ENCODE measurements around the gene ANKRD33.
"Not testable (repeated sequence)": the region's sequence is repeated elsewhere in the genome, so short reads cannot be mapped to it uniquely, and the experiment has no call there.

The ANKRD33 gene

DNA sequence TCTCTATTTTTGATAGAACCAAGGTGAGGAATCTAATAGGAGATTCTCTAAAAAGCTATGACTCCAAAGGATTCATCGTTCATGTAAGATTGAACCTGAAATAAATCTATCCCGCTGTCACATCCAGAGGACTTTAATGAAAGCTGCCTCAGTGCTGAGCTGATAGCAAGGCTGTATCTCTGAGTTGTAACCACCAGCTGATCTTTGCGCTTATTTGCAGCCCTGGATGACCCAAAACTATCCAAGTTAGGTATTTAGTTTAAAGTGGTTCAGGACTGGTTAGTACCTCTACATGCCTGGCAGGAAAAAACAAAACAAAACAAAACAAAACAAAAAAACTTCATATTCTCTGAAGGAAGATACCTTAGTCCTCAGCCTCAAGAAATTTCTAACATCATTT lies 8.8 kb upstream of the ANKRD33 start:
- DNase-seq (ENCODE audit: low read depth in 2 of 2), result no peak

DNA sequence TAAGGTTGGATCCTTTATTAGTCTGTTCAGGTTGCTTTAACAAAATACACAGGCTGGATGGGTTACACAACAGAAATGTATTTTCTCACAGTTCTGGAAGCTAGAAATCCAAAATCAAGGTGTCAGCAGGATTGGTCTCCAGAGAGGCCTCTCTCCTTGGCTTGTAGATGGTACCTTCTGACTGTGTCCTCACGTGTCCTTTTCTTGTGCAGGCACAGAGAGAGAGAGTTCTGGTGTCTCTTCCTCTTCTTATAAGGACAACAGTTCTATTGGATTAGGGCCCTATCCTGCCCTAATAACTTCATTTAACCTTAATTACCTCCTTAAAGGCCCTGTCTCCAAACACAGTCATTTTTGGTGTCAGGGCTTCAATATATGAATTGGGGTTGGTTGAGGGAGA lies 4.6 kb upstream of the ANKRD33 start:
- DNase-seq (ENCODE audit: low read depth in 2 of 2), result no peak

DNA sequence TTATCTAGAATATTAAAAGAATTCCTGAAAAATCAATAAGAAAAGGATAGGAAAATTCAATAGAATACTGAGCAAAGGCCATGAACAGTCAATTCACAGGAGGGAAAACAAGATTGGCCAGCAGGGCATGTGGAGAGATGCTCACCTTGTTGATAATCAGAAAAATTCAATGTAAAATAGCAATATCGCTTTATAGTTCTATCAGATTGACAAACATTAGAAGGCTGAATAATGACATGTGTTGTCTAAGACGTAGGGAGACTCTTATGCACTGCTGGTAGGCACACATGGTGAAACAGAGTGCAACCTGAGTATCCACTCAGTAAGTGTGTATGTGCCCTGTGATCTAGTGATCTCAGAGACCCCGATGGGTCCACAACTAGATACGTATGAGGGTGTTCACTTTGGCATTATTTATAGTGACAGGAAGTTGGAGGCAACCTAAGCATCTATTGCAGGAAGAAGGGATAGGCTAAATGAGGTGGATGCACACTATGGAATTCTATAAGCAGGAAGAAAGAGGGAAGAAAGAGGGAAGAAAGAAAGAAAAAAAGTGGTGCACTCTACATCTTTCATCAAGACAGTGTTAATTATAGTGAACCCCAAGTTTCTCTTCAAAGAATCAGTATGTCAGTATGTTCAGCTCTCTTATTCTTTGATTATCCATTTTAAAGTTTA lies 3.8 kb upstream of the ANKRD33 start:
- DNase-seq (ENCODE audit: low read depth in 2 of 2), result no peak

DNA sequence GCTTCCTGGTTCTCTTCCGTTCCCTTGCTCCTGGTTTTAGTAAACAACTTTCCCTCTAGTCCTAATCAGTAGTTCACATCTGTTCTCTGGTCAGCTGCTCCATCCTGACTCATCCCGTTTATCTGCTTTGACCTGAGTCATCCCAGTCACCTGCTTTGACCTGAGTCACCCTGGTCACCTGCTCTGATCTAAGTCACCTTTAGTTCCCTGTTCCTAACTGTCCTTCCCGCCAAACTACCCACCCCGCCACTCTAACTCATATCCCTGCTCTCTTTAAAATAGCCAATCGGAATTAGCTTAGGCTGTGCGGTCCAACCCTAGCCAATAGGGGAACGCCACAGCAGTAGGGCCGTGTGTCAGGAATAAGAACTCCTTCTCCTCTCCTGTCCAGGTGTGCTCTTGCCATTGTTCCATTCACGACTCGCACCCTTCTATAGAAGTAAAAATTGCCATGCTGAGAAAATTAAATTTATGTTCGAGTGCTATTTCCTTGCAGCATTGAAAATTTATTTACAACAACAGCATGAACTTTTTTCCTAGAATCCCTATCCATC lies 3.1 kb upstream of the ANKRD33 start:
- DNase-seq (ENCODE audit: low read depth in 2 of 2), result no peak

DNA sequence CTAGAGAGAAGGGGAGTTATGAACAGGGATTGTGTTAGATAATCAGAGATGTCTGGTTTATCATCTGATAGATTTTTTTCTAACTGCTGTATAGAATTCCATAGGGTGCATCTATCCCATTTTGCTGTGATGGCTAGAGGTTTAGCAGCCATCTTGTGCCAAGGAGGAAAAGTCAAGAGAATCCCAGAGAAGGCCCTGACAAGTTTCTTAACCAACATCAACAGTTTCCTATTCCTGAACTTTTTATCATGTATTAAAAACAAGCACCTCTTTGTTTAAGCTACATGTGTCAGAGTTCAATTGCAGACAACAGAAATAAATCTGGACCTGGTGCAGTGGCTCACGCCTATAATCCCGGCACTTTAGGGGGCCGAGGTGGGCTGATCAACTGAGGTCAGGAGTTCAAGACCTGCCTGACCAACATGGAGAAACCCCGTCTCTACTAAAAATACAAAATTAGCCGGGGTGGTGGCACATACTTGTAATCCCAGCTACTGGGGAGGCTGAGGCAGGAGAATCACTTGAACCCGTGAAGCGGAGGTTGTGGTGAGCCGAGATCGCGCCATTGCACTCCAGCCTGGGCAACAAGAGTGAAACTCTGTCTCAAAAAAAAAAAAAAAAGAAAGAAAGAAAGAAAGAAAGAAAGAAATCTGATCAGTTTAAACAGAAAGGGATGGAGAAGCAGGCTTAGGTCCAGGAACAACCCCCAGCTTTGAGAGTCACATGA lies 2.4 kb upstream of the ANKRD33 start:
- DNase-seq (ENCODE audit: low read depth in 2 of 2), result not testable (repeated sequence)

- DNase-seq (ENCODE audit: low read depth in 2 of 2), result peak; percentile 83 to 88
These were observed 1.7 kb upstream of the ANKRD33 start for GRCh38 chr12:51886021-51886710.

DNA sequence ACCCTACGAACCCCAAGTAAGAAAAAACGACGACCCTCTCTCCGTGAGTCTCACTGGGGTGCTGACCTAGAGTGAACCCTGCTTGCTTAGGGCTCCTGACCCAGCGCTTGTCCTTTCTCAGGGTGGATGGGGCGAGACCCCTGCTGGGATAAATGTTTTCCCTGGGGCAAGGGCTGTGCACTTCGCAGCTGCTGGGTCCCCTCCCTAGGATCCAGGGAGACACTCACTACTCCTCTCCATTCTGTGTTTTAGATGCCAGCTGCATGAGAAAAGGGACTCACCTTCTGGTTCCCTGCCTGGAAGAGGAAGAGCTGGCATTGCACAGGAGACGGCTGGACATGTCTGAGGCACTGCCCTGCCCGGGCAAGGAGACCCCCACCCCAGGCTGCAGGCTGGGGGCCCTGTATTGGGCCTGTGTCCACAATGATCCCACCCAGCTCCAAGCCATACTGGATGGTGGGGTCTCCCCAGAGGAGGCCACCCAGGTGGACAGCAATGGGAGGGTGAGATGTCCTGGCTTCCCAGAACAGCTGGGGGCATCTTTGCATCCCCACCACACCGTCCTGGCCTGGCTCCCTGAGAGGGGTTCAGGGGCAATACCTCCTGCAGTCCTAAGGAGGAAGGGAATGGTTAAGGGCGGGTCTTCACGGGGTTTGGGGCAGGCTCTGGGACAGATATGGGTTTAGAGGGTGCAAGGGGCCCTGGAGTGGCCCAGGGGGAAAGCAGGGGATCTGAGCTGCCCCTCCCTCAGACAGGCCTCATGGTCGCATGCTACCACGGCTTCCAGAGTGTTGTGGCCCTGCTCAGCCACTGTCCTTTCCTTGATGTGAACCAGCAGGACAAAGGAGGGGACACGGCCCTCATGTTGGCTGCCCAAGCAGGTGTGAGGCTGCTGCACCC lies 663 bp downstream of the ANKRD33 start:
- DNase-seq (ENCODE audit: low read depth in 2 of 2), result no peak

DNA sequence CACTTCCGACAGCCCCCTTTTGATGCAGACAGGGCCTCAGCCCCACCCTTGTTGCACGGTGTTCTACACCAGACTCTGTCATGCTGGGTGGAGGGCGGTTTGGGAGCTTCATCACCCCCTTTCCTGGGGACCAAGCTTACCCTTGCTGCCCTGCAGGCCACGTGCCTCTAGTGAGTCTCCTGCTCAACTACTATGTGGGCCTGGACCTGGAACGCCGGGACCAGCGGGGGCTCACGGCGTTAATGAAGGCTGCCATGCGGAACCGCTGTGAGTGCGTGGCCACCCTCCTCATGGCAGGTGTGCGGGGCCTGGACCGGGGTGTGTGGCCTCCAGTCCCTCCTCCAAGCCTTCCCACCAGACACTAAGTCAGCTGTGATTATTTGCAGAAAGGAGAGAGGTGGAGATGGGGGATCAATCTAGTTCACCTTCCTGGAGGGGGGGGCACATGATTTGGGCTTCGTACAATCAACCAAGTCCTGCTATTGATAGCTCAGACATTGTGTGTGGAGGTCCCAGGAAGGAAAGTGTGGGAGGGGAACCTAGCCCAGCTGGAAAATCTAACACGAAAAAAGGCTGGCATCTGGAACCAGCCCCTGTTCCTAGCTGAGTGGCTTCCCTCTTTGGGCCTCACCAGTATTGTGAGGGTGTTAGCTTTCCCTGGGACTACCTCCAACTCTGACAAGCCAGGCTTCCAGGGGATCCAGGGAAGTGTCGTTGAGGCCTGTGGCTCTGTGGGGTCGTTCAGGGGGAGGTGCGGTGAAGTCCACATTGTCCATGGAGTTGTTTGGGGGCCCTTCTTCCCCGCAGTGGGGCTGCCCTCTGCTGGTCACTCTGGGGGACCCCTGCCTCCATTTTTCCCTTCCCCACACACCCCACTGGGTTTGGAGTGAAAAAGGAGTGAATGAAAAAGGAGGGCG lies 1.6 kb downstream of the ANKRD33 start:
- no peak for DNase-seq (ENCODE audit: low read depth in 2 of 2)

DNA sequence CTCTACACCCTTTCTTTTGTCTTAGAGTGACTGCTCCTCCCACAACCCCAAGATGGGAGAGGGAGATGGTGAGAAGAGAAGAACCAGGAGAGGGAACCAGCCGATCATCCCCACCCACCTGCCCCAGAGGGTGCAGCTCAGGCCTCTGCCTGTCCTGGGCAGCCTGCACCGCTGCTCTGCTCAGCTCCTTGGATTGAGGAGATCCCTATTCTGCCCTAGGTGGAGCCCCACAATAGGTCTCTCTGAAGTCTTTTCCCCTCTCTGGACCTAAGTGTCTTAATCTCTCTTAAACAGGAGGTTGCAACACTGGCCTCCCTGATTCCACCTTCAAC lies 2.2 kb downstream of the ANKRD33 start:
- DNase-seq (ENCODE audit: low read depth in 2 of 2), result no peak

- no peak for DNase-seq (ENCODE audit: low read depth in 2 of 2)
These were observed 2.7 kb downstream of the ANKRD33 start for GRCh38 chr12:51890511-51891171.

DNA sequence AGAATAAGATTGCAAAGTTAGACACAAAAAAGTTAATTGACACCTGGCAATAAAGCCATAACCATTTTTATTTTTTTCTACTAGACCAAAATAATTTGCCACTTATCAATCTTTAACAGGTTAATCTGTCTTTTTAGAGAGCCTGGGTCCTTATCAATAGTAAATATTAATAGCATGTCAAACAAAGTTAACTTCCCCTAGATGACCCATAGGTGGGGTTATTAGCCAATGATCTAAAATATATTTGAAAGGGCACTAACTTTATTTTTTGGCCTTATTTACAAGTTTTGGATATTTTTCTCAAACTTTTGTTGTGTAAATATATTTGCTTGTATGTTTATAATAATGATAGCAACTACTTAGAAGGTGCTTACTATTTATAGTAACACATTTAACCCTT lies 3.9 kb downstream of the ANKRD33 start:
- DNase-seq (ENCODE audit: low read depth in 2 of 2), result no peak

DNA sequence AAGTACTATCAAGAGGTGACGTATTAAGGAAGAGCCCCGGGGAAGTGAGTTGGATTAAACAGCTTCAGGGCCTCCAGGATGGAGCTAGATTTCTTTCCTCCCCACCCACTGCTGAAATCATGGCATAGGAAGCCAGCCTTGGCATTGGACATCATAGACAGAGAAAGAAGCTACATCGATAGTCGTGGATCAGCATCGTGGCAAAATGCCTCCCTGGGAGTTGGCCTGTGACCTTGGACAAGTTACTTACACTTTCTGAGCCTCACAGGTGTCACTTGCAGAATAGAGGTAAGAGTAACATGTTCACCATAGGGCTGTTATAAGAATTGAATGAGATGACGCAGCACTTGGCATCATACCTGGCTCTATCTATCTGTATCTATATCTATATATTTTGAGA lies 5.9 kb downstream of the ANKRD33 start:
- DNase-seq (ENCODE audit: low read depth in 2 of 2), result no peak

DNA sequence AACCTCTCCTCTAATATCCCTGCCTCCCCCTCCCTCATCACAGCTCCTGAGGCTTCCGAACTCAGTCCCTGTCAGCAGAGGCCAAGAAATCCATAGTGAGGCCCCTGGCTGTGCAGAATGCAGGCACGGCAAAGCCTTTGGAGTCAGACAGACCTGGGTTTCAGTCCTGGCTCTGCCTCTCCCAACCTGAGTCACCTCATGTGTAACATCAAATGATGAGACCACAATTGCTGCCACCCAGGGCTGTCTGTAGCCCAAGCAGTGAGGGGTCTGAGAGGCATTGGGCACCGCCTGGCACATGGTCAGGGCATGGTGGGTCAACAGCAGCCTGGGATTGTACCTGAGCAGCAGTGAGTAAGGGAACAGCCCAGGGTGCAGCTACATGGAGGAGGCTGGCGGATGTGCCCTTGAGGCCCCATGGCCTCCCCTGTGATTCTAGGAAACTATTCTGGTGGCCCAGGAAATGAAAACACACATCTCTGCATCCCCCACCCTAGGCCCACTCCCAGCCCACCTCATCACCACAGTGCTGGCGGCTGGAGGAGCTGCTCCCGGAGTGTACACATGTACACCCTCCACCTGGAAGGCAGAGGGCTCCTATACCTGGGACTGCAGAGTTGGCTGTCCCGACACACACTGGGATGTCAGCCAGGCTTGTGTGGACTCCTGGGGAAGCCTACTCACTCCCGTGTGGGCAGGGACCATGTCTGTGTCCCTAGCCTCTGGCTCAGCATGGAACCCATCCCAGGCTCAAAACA lies 7.7 kb downstream of the ANKRD33 start:
- no peak for DNase-seq (ENCODE audit: low read depth in 2 of 2)

DNA sequence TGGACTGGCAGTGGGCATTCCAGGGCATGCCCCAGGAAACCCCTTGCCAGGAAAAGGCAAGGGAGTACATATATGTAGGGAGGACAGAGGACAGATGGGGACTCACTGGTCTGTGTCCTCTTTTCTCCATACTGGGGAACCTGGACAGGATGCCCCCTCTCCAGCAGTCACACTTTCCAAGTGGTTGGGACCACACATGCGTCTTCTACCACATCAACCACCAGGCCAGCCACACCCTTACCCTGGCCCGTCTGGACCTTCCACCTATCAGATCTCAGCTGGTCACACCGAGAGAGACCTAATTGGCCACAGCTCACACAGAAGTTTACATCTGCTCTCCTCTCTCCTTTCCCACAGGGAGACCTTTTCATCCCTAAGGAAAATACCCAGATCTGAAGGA lies 8.3 kb downstream of the ANKRD33 start:
- DNase-seq (ENCODE audit: low read depth in 2 of 2), result no peak

- no peak for DNase-seq (ENCODE audit: low read depth in 2 of 2)
These were observed 9.3 kb downstream of the ANKRD33 start for GRCh38 chr12:51897181-51897580.

DNA sequence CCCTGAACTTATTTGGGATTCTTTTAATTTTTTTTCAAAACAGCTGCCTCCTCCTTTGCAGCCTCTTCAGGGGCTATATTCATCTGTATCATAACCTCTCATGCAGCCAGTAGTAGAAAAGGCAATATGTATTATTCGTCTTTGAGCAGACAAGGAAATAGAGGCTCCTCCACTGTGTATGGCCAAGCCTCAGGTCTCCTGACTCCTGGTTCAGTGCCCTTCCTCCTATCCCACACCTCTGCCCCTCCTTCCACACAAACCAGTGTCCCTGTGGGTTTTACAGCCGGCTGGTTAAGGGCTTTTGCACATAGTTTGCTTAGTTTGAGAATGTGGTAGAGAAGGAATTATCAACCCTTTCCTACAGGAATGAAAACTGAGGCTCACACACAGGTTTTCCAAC lies 10.6 kb downstream of the ANKRD33 start:
- no peak for DNase-seq (ENCODE audit: low read depth in 2 of 2)

GRCh38 chr12:51898937-51899336 lies 11.0 kb downstream of the ANKRD33 start:
- peak in 1 of 2 experiments; percentile 40 for DNase-seq (ENCODE audit: low read depth in 2 of 2)

DNA sequence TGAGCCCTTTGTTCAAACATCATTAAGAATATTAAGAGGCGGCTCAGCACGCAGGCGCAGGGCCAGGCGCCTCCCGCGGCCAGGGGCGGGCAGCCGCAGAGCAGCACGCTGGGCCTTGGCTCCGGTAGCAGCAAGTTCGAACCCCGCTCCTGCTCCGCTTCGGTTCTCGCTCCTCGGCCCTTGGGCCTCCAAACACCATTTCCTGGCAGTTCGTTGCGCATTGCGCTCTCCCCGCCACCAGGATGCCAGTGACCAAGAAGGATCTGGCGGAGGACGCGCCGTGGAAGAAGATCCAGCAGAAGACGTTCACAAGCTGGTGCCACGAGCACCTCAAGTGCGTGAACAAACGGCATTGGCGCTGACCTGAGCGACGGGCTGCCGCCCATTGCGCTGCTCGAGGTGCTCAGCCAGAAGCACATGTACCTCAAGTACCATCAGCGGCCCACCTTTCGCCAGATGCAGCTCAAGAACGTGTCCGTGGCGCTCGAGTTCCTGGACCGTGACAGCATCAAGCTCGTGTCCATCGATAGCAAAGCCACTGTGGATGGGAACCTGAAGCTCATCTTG lies 12.5 kb downstream of the ANKRD33 start:
- no peak for DNase-seq (ENCODE audit: low read depth in 2 of 2)
